ENCODE data around the gene ZIM2.

GRCh38 chr19:56822755-56823154 is 17.8 kb downstream of the ZIM2 start:
- TF ChIP-seq POLR2A (conservative IDR thresholded peaks at IDR 0.05): no peak
- no peak for TF ChIP-seq MTA3 (IDR thresholded peaks at IDR 0.05; ENCODE audit: borderline replicate concordance)
- TF ChIP-seq HNRNPK (IDR thresholded peaks at IDR 0.05; ENCODE audit: low read depth, low read length, poor library complexity, severe bottlenecking): no peak
- no peak for TF ChIP-seq SIRT6 (IDR thresholded peaks at IDR 0.05; ENCODE audit: low read depth, low read length)
- TF ChIP-seq KDM1A (IDR thresholded peaks at IDR 0.05): no peak
- no peak for TF ChIP-seq ZFX (CRISPR knock-in tag; IDR thresholded peaks at IDR 0.05)
- TF ChIP-seq SMAD4 (CRISPR knock-in tag; conservative IDR thresholded peaks at IDR 0.05): no peak
- TF ChIP-seq NCOR1 (IDR thresholded peaks at IDR 0.05): no peak
- no peak for TF ChIP-seq TAF1 (IDR thresholded peaks at IDR 0.05; ENCODE audit: control insufficient read depth, extremely low read depth, insufficient read depth, low read length, severe bottlenecking)
- no peak for TF ChIP-seq ELF1 (tag; IDR thresholded peaks at IDR 0.05)
- TF ChIP-seq, protein P1, sequence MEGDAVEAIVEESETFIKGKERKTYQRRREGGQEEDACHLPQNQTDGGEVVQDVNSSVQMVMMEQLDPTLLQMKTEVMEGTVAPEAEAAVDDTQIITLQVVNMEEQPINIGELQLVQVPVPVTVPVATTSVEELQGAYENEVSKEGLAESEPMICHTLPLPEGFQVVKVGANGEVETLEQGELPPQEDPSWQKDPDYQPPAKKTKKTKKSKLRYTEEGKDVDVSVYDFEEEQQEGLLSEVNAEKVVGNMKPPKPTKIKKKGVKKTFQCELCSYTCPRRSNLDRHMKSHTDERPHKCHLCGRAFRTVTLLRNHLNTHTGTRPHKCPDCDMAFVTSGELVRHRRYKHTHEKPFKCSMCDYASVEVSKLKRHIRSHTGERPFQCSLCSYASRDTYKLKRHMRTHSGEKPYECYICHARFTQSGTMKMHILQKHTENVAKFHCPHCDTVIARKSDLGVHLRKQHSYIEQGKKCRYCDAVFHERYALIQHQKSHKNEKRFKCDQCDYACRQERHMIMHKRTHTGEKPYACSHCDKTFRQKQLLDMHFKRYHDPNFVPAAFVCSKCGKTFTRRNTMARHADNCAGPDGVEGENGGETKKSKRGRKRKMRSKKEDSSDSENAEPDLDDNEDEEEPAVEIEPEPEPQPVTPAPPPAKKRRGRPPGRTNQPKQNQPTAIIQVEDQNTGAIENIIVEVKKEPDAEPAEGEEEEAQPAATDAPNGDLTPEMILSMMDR (IDR thresholded peaks at IDR 0.05 in 2 of 3, conservative IDR thresholded peaks at IDR 0.05 in 1 of 3; ENCODE audit: insufficient read depth in 2 of 3, low read depth in 1 of 3, low read length in 3 of 3): no peak
- TF ChIP-seq NR3C1 (CRISPR knock-in tag; IDR thresholded peaks at IDR 0.05): no peak
- TF ChIP-seq JUNB (CRISPR knock-in tag; conservative IDR thresholded peaks at IDR 0.05): no peak
